Neural crest cell (in vitro differentiated cells): ENCODE measurements around the gene TFPI. TPM values are rescaled to one million over a fixed set of nuclear protein-coding genes. Genes with fewer than 3 reads are reported as not detected.

Source experiments
- DNase-seq: peaks from one replicate; pipeline ENCODE4 v3.0.0; 2021; ENCODE audit warnings: low read depth, mixed read lengths, low spot score
- H3K27ac Mint-ChIP-seq: one replicate; pipeline ENCODE4 v1.8.0; 2021; ENCODE audit warnings: mild to moderate bottlenecking, mixed read lengths; ENCODE audit not compliant: unreplicated experiment
- H3K27me3 Mint-ChIP-seq: 2 replicates; pipeline ENCODE4 v1.8.0; 2021; ENCODE audit warnings: low read depth, mild to moderate bottlenecking, mixed read lengths
- H3K36me3 Mint-ChIP-seq: 2 replicates; pipeline ENCODE4 v1.8.0; 2021; ENCODE audit warnings: low read depth, mild to moderate bottlenecking, mixed read lengths
- H3K4me1 Mint-ChIP-seq: 2 replicates; pipeline ENCODE4 v1.8.0; 2021; ENCODE audit warnings: mixed read lengths
- H3K4me3 Mint-ChIP-seq: one replicate; pipeline ENCODE4 v1.8.0; 2021; ENCODE audit warnings: mild to moderate bottlenecking, mixed read lengths
- H3K9me3 Mint-ChIP-seq: 2 replicates; pipeline ENCODE4 v1.8.0; 2021; ENCODE audit warnings: mixed read lengths
- total RNA-seq: library from RNA; stranded (reverse); gene quantifications from 2 replicates; pipeline ENCODE4 v1.2.1, GENCODE V29; 2021
- TF ChIP-seq, protein P1 (sequence below): fragments of 200-600 bp; sonication (generic); conservative IDR thresholded peaks from 2 replicates; pipeline ENCODE4 v1.5.0; 2021; ENCODE audit warnings: antibody characterized with exemption, mild to moderate bottlenecking

Gene TFPI
- total RNA-seq, 1 donor from 2014 or later: 7.0 TPM

GRCh38 chr2:187482796-187483195 is 71.4 kb downstream of the TFPI start:
- no peaks in the 10 kb centered on the region for H3K9me3 Mint-ChIP-seq
- DNase-seq: no peak
- TF ChIP-seq, protein P1, sequence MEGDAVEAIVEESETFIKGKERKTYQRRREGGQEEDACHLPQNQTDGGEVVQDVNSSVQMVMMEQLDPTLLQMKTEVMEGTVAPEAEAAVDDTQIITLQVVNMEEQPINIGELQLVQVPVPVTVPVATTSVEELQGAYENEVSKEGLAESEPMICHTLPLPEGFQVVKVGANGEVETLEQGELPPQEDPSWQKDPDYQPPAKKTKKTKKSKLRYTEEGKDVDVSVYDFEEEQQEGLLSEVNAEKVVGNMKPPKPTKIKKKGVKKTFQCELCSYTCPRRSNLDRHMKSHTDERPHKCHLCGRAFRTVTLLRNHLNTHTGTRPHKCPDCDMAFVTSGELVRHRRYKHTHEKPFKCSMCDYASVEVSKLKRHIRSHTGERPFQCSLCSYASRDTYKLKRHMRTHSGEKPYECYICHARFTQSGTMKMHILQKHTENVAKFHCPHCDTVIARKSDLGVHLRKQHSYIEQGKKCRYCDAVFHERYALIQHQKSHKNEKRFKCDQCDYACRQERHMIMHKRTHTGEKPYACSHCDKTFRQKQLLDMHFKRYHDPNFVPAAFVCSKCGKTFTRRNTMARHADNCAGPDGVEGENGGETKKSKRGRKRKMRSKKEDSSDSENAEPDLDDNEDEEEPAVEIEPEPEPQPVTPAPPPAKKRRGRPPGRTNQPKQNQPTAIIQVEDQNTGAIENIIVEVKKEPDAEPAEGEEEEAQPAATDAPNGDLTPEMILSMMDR: no peak

GRCh38 chr2:187481543-187481942 is 72.7 kb downstream of the TFPI start:
- H3K9me3 Mint-ChIP-seq: no peaks in the 10 kb centered on the region
- no peaks in the 10 kb centered on the region for H3K27me3 Mint-ChIP-seq
- TF ChIP-seq, protein P1: no peak
- no peaks in the 10 kb centered on the region for H3K36me3 Mint-ChIP-seq
- DNase-seq: no peak
- no peaks in the 10 kb centered on the region for H3K4me1 Mint-ChIP-seq
- H3K27ac Mint-ChIP-seq: no peak overlapping the region
- H3K4me3 Mint-ChIP-seq: no peak overlapping the region

More at GRCh38 chr2:187482796-187483195, 71.4 kb downstream of the TFPI start:
- no peaks in the 10 kb centered on the region for H3K4me1 Mint-ChIP-seq
- no peak overlapping the region for H3K4me3 Mint-ChIP-seq
- H3K36me3 Mint-ChIP-seq: no peaks in the 10 kb centered on the region
- no peak overlapping the region for H3K27ac Mint-ChIP-seq
- no peaks in the 10 kb centered on the region for H3K27me3 Mint-ChIP-seq

DNA sequence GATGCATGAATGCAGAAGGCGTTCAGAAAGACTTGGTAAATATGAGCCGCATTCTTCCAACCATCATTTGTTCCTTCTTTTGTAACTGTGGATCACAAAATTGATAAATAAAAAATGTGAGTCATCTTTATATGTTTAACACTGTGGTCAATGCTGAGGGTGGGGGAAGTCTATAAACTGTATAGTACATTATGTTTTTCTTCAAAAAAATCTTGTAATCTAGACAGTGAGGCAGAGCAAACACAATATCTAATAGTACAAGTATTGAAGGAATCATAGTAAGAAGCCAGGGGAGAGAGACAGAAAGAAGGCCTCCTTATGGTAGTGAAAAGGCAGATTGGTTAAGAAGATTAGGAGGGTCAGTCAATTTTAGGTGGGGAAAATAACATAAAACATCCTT is 75.5 kb downstream of the TFPI start:
- Mint-ChIP-seq H3K4me1 (no peaks in the 10 kb centered on the region), H3K4me3 (no peak overlapping the region), H3K9me3 (no peaks in the 10 kb centered on the region), H3K36me3 (no peaks in the 10 kb centered on the region), H3K27me3 (no peaks in the 10 kb centered on the region), H3K27ac (no peak overlapping the region)
- DNase-seq: no peak
- TF ChIP-seq, protein P1: no peak

- Mint-ChIP-seq H3K27ac (no peak overlapping the region), H3K4me3 (no peak overlapping the region), H3K9me3 (no peaks in the 10 kb centered on the region), H3K4me1 (no peaks in the 10 kb centered on the region), H3K27me3 (no peaks in the 10 kb centered on the region), H3K36me3 (no peaks in the 10 kb centered on the region)
- no peak for DNase-seq
- TF ChIP-seq, protein P1: no peak
Measured at GRCh38 chr2:187477051-187477450, 77.2 kb downstream of the TFPI start.

GRCh38 chr2:187475499-187476248 is 78.6 kb downstream of the TFPI start:
- DNase-seq: no peak
- H3K36me3 Mint-ChIP-seq: no peaks in the 10 kb centered on the region
- no peaks in the 10 kb centered on the region for H3K4me1 Mint-ChIP-seq
- H3K4me3 Mint-ChIP-seq: no peak overlapping the region
- H3K27me3 Mint-ChIP-seq: no peaks in the 10 kb centered on the region
- H3K9me3 Mint-ChIP-seq: no peaks in the 10 kb centered on the region
- TF ChIP-seq, protein P1: no peak
- no peak overlapping the region for H3K27ac Mint-ChIP-seq
